ENCODE data around the gene DUSP10.

The DUSP10 gene

DNA sequence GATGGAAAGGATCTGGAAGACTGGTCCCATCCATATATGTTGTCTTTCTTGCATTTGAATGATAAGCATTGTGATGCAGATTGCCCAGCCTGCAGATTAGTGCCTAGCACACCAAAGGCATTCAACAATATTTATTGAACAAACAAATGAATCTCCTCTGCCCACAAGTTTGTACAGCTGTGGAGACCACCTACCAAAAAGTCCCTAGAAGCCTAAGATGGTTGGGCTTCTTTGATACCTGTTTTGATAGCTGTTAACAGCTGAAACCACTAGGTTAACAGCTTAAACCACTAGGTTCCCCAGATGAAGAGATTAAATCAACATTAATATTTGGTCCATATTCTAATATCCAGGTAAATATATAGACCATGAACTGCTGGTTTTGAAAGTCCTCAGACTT is 9.8 kb downstream of the DUSP10 start:
- Histone ChIP-seq H3K79me2 (ENCODE audit: insufficient read depth, low read length) (no peaks in the 10 kb centered on the region), H3K36me3 (ENCODE audit: low read length) (no peaks in the 10 kb centered on the region)

DNA sequence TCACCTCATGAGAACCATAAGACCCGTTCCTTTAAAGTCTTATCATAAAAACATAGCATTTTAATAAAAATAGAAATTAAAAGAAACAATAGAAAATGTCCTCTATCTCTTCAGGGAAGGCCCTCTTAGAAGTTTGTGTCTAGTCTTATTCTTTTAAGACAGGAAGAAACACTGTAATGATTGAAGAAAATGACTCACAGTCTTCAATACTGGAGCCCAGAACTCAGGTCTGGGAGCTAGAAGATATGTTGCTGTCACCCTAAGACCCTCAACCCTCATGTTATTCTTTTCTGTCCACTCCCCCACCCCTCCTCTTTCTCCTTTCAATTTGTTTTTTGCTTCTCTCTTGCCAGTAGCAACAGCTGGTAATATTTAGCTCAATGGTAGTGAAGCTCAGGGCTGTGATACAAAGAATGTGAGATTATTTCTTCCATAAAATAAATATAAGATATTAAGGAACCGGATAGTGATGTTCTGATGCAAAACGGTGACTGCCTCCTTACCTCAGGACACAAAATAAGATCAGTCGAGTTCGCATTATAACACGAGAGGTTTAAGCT is 12.0 kb downstream of the DUSP10 start:
- no peaks in the 10 kb centered on the region for H3F3A ChIP-seq (ENCODE audit: insufficient read depth)
- no peaks in the 10 kb centered on the region for H3K36me3 ChIP-seq (ENCODE audit: low read length)
- TF ChIP-seq, protein P1, sequence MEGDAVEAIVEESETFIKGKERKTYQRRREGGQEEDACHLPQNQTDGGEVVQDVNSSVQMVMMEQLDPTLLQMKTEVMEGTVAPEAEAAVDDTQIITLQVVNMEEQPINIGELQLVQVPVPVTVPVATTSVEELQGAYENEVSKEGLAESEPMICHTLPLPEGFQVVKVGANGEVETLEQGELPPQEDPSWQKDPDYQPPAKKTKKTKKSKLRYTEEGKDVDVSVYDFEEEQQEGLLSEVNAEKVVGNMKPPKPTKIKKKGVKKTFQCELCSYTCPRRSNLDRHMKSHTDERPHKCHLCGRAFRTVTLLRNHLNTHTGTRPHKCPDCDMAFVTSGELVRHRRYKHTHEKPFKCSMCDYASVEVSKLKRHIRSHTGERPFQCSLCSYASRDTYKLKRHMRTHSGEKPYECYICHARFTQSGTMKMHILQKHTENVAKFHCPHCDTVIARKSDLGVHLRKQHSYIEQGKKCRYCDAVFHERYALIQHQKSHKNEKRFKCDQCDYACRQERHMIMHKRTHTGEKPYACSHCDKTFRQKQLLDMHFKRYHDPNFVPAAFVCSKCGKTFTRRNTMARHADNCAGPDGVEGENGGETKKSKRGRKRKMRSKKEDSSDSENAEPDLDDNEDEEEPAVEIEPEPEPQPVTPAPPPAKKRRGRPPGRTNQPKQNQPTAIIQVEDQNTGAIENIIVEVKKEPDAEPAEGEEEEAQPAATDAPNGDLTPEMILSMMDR (IDR thresholded peaks at IDR 0.05; ENCODE audit: insufficient read depth, low read length, poor library complexity, severe bottlenecking), result no peak
- no peaks in the 10 kb centered on the region for H3K9me2 ChIP-seq (replicated peaks; ENCODE audit: insufficient read depth, low read length)
- no peak overlapping the region for H3K4me2 ChIP-seq (ENCODE audit: low read depth, low read length, poor library complexity, severe bottlenecking)
- no peak overlapping the region for H3K4me3 ChIP-seq (ENCODE audit: insufficient read depth, low read length, poor library complexity, severe bottlenecking)
- no peak overlapping the region for H2AFZ ChIP-seq (ENCODE audit: low read depth, low read length, severe bottlenecking)
- no peaks in the 10 kb centered on the region for H3K27me3 ChIP-seq (ENCODE audit: low read length)
- H3K79me2 ChIP-seq (ENCODE audit: insufficient read depth, low read length), result no peaks in the 10 kb centered on the region
- no peak overlapping the region for H3K9ac ChIP-seq (ENCODE audit: low read length)
- no peaks in the 10 kb centered on the region for H4K20me1 ChIP-seq (ENCODE audit: low read depth, low read length)
- H3K9me3 ChIP-seq (ENCODE audit: insufficient read depth, low read length), result no peaks in the 10 kb centered on the region
- H3K27ac ChIP-seq (ENCODE audit: low read depth, low read length), result no peak overlapping the region

More for the DNA sequence above, 9.8 kb downstream of the DUSP10 start:
- no peaks in the 10 kb centered on the region for H3K27me3 ChIP-seq (ENCODE audit: low read length)
- H4K20me1 ChIP-seq (ENCODE audit: low read depth, low read length), result no peaks in the 10 kb centered on the region
- no peak overlapping the region for H3K27ac ChIP-seq (ENCODE audit: low read depth, low read length)
- TF ChIP-seq, protein P1 (IDR thresholded peaks at IDR 0.05; ENCODE audit: insufficient read depth, low read length, poor library complexity, severe bottlenecking), result no peak
- no peak for TF ChIP-seq EZH2phosphoT487 (conservative IDR thresholded peaks at IDR 0.05; ENCODE audit: low read length)
- H3K9me2 ChIP-seq (replicated peaks; ENCODE audit: insufficient read depth, low read length), result no peaks in the 10 kb centered on the region
- no peak overlapping the region for H3K4me3 ChIP-seq (ENCODE audit: insufficient read depth, low read length, poor library complexity, severe bottlenecking)
- no peaks in the 10 kb centered on the region for H3F3A ChIP-seq (ENCODE audit: insufficient read depth)
- no peak overlapping the region for H3K9ac ChIP-seq (ENCODE audit: low read length)
- no peaks in the 10 kb centered on the region for H3K9me3 ChIP-seq (ENCODE audit: insufficient read depth, low read length)
- H3K4me2 ChIP-seq (ENCODE audit: low read depth, low read length, poor library complexity, severe bottlenecking), result no peak overlapping the region
- H2AFZ ChIP-seq (ENCODE audit: low read depth, low read length, severe bottlenecking), result no peak overlapping the region

DNA sequence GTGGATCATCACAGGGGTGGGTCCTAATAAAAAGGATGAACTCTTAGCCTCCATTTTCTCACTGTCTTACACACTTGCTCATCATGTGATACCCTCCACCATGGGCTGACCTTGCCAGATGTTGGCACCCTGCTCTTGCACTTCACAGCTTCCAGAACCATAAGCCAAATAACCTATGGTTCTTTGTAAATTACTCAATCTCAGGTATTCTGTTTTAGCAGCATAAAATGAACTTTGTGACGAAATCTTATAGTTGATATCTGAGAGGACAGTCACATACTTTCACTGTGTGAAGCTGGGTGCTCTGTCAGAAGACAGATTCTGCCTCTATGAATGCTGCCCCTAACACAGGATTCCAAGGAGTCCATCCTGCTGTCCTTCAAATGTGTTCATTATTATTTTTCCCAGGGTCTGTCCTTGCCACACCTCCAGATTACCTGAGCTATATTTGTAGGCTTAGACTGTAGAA is 13.8 kb downstream of the DUSP10 start:
- no peak overlapping the region for H3K9ac ChIP-seq (ENCODE audit: low read length)
- H3K27ac ChIP-seq (ENCODE audit: low read depth, low read length), result no peak overlapping the region
- no peaks in the 10 kb centered on the region for H3F3A ChIP-seq (ENCODE audit: insufficient read depth)
- H3K4me3 ChIP-seq (ENCODE audit: insufficient read depth, low read length, poor library complexity, severe bottlenecking), result no peak overlapping the region
- H3K27me3 ChIP-seq (ENCODE audit: low read length), result no peaks in the 10 kb centered on the region
- no peaks in the 10 kb centered on the region for H3K79me2 ChIP-seq (ENCODE audit: insufficient read depth, low read length)
- TF ChIP-seq EZH2phosphoT487 (conservative IDR thresholded peaks at IDR 0.05; ENCODE audit: low read length), result no peak
- TF ChIP-seq, protein P1 (IDR thresholded peaks at IDR 0.05; ENCODE audit: insufficient read depth, low read length, poor library complexity, severe bottlenecking), result no peak
- peaks cover 5% of the 10 kb centered on the region; the same call in 1 of the 2 replicates for H3K36me3 ChIP-seq (ENCODE audit: low read length)
- no peak overlapping the region for H3K4me2 ChIP-seq (ENCODE audit: low read depth, low read length, poor library complexity, severe bottlenecking)
- H3K9me3 ChIP-seq (ENCODE audit: insufficient read depth, low read length), result no peaks in the 10 kb centered on the region
- no peaks in the 10 kb centered on the region for H4K20me1 ChIP-seq (ENCODE audit: low read depth, low read length)
- no peaks in the 10 kb centered on the region for H3K9me2 ChIP-seq (replicated peaks; ENCODE audit: insufficient read depth, low read length)
- H2AFZ ChIP-seq (ENCODE audit: low read depth, low read length, severe bottlenecking), result no peak overlapping the region
